Keratinocyte (primary cell): ENCODE results near the gene HIVEP2. TPM values are rescaled to one million over a fixed set of nuclear protein-coding genes. Genes with fewer than 3 reads are reported as not detected.

ENCODE experiments used
- DNase-seq: peaks from one replicate; pipeline ENCODE4 v3.0.0-alpha.2; 2011; ENCODE audit warnings: low read depth, missing footprints, low spot score
- FAIRE-seq: peaks from 2 replicates; lab custom pipeline; 2011; peaks lifted over from hg19 to GRCh38; lab: Jason Lieb, UNC
- H2AFZ ChIP-seq: 2 replicates; pipeline ENCODE4 v1.6.0; 2012; ENCODE audit warnings: low read length, control low read depth, inconsistent platforms; ENCODE audit not compliant: control insufficient read depth
- H3K27ac ChIP-seq: 2 replicates; pipeline ENCODE4 v1.5.1; 2011; ENCODE audit warnings: low read length; ENCODE audit not compliant: control insufficient read depth, insufficient read depth
- H3K27me3 ChIP-seq: 3 replicates; pipeline ENCODE4 v1.6.0; 2011; ENCODE audit warnings: low read length; ENCODE audit not compliant: control insufficient read depth, insufficient read depth; ENCODE audit errors: extremely low read depth
- H3K36me3 ChIP-seq, 2 experiments: 2 replicates in 1 of 2; 3 replicates in 1 of 2; pipeline ENCODE4 v1.5.1; 2011; ENCODE audit warnings: low read length in 2 of 2, mild to moderate bottlenecking in 1 of 2; ENCODE audit not compliant: control insufficient read depth in 2 of 2, insufficient read depth in 2 of 2; ENCODE audit errors: extremely low read depth in 1 of 2
- H3K4me1 ChIP-seq: 3 replicates; pipeline ENCODE4 v1.5.1; 2011; ENCODE audit warnings: low read length; ENCODE audit not compliant: control insufficient read depth, insufficient read depth; ENCODE audit errors: extremely low read depth
- H3K4me2 ChIP-seq: 3 replicates; pipeline ENCODE4 v1.6.0; 2011; ENCODE audit warnings: low read depth, low read length; ENCODE audit not compliant: control insufficient read depth, insufficient read depth; ENCODE audit errors: extremely low read depth
- H3K4me3 ChIP-seq, 3 experiments: fragments of 200-600 bp in 1 of 3; sonication (generic) in 1 of 3; 2 replicates in 2 of 3; 3 replicates in 1 of 3; pipeline ENCODE4 v1.5.1; 2011 to 2016; ENCODE audit warnings: low read length in 3 of 3, mild to moderate bottlenecking in 3 of 3, control low read depth in 2 of 3, inconsistent platforms in 1 of 3, low read depth in 1 of 3, mixed read lengths in 1 of 3, mixed run types in 1 of 3, moderate library complexity in 1 of 3; ENCODE audit not compliant: control insufficient read depth in 2 of 3, insufficient read depth in 2 of 3; ENCODE audit errors: extremely low read depth in 1 of 3
- H3K79me2 ChIP-seq: 2 replicates; pipeline ENCODE4 v1.6.0; 2012; ENCODE audit warnings: low read length; ENCODE audit not compliant: control insufficient read depth, insufficient read depth
- H3K9ac ChIP-seq: 3 replicates; pipeline ENCODE4 v1.6.0; 2011; ENCODE audit warnings: low read length; ENCODE audit not compliant: control insufficient read depth, insufficient read depth; ENCODE audit errors: extremely low read depth
- H3K9me1 ChIP-seq: 3 replicates; pipeline ENCODE4 v1.6.0; 2011; ENCODE audit warnings: low read length; ENCODE audit not compliant: control insufficient read depth, insufficient read depth; ENCODE audit errors: extremely low read depth
- H3K9me3 ChIP-seq: 2 replicates; pipeline ENCODE4 v1.5.1; 2012; ENCODE audit warnings: low read depth, low read length; ENCODE audit not compliant: control insufficient read depth
- H4K20me1 ChIP-seq: 3 replicates; pipeline ENCODE4 v1.6.0; 2011; ENCODE audit warnings: low read length; ENCODE audit not compliant: control insufficient read depth, insufficient read depth; ENCODE audit errors: extremely low read depth
- EZH2 ChIP-seq: IDR thresholded peaks from one replicate; pipeline ENCODE4 v1.6.1; 2012; ENCODE audit warnings: inconsistent platforms, mild to moderate bottlenecking, low read length, moderate library complexity
- dilution Hi-C: fragments of 300-500 bp; cut with MboI; formaldehyde crosslinking; loops from one replicate; pipeline ENCODE4 v1.7.0; 2020; ENCODE audit warnings: low sequenced_read_pairs; ENCODE audit not compliant: extremely low pct_ligation_motif_present
- polyA plus RNA-seq, 5 experiments: library from polyadenylated mRNA; depleted of rRNA in 3 of 5; stranded (reverse) in 3 of 5; stranded (forward) in 1 of 5; unstranded in 1 of 5; fragments of >200 nt; gene quantifications; 1 replicate in 1 of 5; 2 replicates in 3 of 5; 3 replicates in 1 of 5; pipeline versions ENCODE4 v1.2.1 to v1.2.3, GENCODE V29; 2011 to 2012; ENCODE audit warnings: missing spikeins in 2 of 5, low read depth in 1 of 5, low replicate concordance in 1 of 5
- TF ChIP-seq, protein P1 (sequence below), 3 experiments: IDR thresholded peaks in 1 of 3; conservative IDR thresholded peaks in 1 of 3; optimal IDR thresholded peaks in 1 of 3; 2 replicates in 2 of 3; 3 replicates in 1 of 3; pipeline versions ENCODE3 to v1.5.1; 2011; ENCODE audit warnings: low read length in 3 of 3, mild to moderate bottlenecking in 3 of 3, moderate library complexity in 2 of 3, control low read depth in 1 of 3, inconsistent platforms in 1 of 3; ENCODE audit not compliant: insufficient read depth in 2 of 3; ENCODE audit errors: extremely low read depth in 1 of 3

Gene HIVEP2
- polyA plus RNA-seq, 1 donor (not counting 4 experiments of a cell fraction or from before 2014, with no cell fraction given): 8.9 TPM

DNA sequence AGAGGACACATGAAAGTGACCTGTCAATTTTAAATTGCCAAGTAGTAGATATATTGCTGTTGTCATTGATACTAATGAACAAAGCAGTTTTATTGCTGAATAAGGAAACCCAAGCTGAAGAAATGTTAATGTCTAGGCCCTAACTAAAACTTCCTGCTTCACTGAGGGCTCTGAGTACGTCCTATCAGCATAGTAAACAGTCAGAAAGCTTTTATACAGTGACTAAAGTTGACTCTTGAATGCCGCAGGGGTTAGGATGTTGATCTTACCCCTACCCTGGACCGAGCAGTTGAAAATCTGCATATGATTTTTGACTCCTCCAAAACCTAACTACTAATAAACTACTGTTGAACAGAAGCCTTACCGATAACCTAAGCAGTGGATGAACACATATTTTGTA is 149.0 kb downstream of the HIVEP2 start:
- DNase-seq (no peak), FAIRE-seq (no peak)
- no peak overlapping the region for H3K27ac ChIP-seq
- dilution Hi-C loops: no loop called here
- H3K4me3 ChIP-seq: no peak overlapping the region
- no peak overlapping the region for H3K4me2 ChIP-seq
- H3K9me3 ChIP-seq: no peaks in the 10 kb centered on the region
- no peaks in the 10 kb centered on the region for H3K79me2 ChIP-seq
- no peaks in the 10 kb centered on the region for H4K20me1 ChIP-seq
- no peaks in the 10 kb centered on the region for H3K27me3 ChIP-seq
- no peak for TF ChIP-seq EZH2
- TF ChIP-seq, protein P1, sequence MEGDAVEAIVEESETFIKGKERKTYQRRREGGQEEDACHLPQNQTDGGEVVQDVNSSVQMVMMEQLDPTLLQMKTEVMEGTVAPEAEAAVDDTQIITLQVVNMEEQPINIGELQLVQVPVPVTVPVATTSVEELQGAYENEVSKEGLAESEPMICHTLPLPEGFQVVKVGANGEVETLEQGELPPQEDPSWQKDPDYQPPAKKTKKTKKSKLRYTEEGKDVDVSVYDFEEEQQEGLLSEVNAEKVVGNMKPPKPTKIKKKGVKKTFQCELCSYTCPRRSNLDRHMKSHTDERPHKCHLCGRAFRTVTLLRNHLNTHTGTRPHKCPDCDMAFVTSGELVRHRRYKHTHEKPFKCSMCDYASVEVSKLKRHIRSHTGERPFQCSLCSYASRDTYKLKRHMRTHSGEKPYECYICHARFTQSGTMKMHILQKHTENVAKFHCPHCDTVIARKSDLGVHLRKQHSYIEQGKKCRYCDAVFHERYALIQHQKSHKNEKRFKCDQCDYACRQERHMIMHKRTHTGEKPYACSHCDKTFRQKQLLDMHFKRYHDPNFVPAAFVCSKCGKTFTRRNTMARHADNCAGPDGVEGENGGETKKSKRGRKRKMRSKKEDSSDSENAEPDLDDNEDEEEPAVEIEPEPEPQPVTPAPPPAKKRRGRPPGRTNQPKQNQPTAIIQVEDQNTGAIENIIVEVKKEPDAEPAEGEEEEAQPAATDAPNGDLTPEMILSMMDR (optimal IDR thresholded peaks at IDR 0.05 in 1 of 3, IDR thresholded peaks at IDR 0.05 in 1 of 3, conservative IDR thresholded peaks at IDR 0.05 in 1 of 3; ENCODE audit: extremely low read depth in 1 of 3, insufficient read depth in 2 of 3, low read length in 3 of 3): no peak
- peaks cover 2% of the 10 kb centered on the region for H3K4me1 ChIP-seq
- no peak overlapping the region for H2AFZ ChIP-seq
- no peak overlapping the region for H3K9ac ChIP-seq
- peaks cover 0 to 5% of the 10 kb centered on the region in 2 experiments for H3K36me3 ChIP-seq
- H3K9me1 ChIP-seq: no peaks in the 10 kb centered on the region

DNA sequence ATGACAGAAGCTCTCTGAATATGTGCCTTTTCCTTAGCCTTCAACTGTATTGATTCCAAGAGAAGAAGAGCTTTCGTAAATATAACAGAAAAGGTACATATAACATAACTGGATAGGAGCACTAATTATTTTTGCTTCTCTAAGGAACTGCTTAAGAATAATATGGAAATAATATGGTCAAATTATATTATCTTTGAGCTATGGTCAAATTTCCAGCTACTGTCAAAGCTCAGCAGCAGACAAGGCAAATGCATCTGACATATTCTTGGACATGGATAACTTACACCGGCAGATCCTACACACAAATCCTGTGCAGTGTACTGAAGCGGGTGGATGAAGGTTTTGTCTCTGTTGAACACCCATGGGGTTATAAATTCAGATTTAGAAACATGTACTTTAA is 150.6 kb downstream of the HIVEP2 start:
- TF ChIP-seq, protein P1 (optimal IDR thresholded peaks at IDR 0.05 in 1 of 3, IDR thresholded peaks at IDR 0.05 in 1 of 3, conservative IDR thresholded peaks at IDR 0.05 in 1 of 3; ENCODE audit: extremely low read depth in 1 of 3, insufficient read depth in 2 of 3, low read length in 3 of 3): no peak
- no peak for TF ChIP-seq EZH2
- H3K36me3 ChIP-seq: peaks cover 0 to 3% of the 10 kb centered on the region in 2 experiments
- peak; percentile 39 for FAIRE-seq
- H3K79me2 ChIP-seq: no peaks in the 10 kb centered on the region
- no peak overlapping the region for H3K27ac ChIP-seq
- H3K4me3 ChIP-seq: no peak overlapping the region
- no peaks in the 10 kb centered on the region for H3K27me3 ChIP-seq
- H3K4me2 ChIP-seq: no peak overlapping the region
- no peaks in the 10 kb centered on the region for H3K9me3 ChIP-seq
- DNase-seq: no peak
- no peaks in the 10 kb centered on the region for H3K9me1 ChIP-seq
- H4K20me1 ChIP-seq: no peaks in the 10 kb centered on the region
- dilution Hi-C loops: no loop called here
- H3K9ac ChIP-seq: no peak overlapping the region
- no peaks in the 10 kb centered on the region for H3K4me1 ChIP-seq
- no peak overlapping the region for H2AFZ ChIP-seq
